ENCODE results near the gene ANKS1B. TPM values are rescaled to one million over a fixed set of nuclear protein-coding genes. Genes with fewer than 3 reads are reported as not detected.

The ANKS1B gene
- total RNA-seq, 1 donor from 2014 or later: 2.3 TPM

DNA sequence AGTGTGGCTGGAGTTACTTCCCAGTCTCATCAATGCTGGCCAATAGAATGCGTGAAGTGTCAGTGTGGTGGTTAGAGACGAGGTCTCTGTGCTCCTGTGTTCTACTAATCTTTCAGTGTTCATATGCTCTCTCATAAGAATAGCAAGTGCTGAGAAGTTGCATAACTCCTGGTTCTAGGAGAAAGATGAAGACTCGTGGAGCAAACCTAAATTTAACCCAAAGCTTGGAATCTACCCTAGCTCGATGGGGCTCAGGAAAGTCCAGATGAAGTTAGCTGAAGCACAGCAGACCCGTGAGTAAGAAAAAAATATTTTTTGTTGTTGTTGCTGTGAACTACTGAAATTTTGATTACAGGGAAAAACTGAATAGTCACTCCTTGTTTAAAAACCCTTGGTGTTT lies 927.1 kb downstream of the ANKS1B start:
- Mint-ChIP-seq H3K4me3 (ENCODE audit: unreplicated experiment) (no peak overlapping the region), H3K27ac (ENCODE audit: unreplicated experiment) (no peak overlapping the region), H3K36me3 (ENCODE audit: low read depth) (no peaks in the 10 kb centered on the region), H3K4me1 (ENCODE audit: low read depth) (peaks cover 14% of the 10 kb centered on the region), H3K27me3 (ENCODE audit: low read depth) (peaks cover 8% of the 10 kb centered on the region), H3K9me3 (ENCODE audit: low read depth) (no peaks in the 10 kb centered on the region)
- TF ChIP-seq, protein P1, sequence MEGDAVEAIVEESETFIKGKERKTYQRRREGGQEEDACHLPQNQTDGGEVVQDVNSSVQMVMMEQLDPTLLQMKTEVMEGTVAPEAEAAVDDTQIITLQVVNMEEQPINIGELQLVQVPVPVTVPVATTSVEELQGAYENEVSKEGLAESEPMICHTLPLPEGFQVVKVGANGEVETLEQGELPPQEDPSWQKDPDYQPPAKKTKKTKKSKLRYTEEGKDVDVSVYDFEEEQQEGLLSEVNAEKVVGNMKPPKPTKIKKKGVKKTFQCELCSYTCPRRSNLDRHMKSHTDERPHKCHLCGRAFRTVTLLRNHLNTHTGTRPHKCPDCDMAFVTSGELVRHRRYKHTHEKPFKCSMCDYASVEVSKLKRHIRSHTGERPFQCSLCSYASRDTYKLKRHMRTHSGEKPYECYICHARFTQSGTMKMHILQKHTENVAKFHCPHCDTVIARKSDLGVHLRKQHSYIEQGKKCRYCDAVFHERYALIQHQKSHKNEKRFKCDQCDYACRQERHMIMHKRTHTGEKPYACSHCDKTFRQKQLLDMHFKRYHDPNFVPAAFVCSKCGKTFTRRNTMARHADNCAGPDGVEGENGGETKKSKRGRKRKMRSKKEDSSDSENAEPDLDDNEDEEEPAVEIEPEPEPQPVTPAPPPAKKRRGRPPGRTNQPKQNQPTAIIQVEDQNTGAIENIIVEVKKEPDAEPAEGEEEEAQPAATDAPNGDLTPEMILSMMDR (IDR thresholded peaks at IDR 0.05): no peak
- DNase-seq (ENCODE audit: low spot score): no peak

DNA sequence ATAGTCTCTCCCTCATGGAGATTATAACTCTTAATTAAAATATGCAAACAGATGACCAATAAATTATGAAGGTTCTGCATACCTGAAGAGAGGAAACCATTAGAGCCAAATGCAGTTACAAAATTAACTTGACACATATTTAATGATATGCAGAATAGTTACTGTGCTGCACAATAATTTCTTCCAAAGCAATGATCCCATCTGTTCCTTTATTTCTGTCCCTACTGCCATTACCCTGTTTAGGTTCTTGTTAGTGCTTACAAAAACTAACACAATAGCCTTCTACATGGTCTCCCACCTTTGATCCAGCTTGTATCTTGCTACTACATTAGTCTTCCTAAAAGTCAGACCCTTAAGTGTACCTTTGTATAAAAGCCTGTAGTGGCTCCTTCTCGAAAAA lies 928.5 kb downstream of the ANKS1B start:
- H3K27me3 Mint-ChIP-seq (ENCODE audit: low read depth): no peaks in the 10 kb centered on the region
- DNase-seq (ENCODE audit: low spot score): no peak
- H3K9me3 Mint-ChIP-seq (ENCODE audit: low read depth): no peaks in the 10 kb centered on the region
- H3K4me3 Mint-ChIP-seq (ENCODE audit: unreplicated experiment): no peak overlapping the region
- H3K36me3 Mint-ChIP-seq (ENCODE audit: low read depth): no peaks in the 10 kb centered on the region
- H3K27ac Mint-ChIP-seq (ENCODE audit: unreplicated experiment): no peak overlapping the region
- TF ChIP-seq, protein P1 (IDR thresholded peaks at IDR 0.05): no peak
- peaks cover 14% of the 10 kb centered on the region for H3K4me1 Mint-ChIP-seq (ENCODE audit: low read depth)

DNA sequence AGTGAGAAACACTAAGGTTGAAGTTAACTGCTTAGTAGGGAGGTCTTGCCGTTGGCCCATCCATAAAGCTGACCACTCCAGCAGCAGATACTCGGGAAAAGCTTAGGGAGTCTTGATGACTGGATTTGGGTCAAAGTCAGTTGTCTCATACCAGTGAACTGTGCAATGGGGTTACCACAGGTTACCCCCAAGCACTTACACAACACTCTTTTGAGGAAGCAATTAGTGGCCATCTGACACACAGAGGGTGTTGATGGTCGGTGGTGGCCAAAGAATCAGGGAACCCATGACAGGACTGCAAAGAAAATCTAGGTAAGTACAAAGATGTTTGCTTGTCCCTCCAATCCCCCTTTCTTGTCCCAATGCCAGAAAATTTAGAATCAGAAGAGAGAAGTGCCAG lies 929.4 kb downstream of the ANKS1B start:
- peaks cover 14% of the 10 kb centered on the region for H3K4me1 Mint-ChIP-seq (ENCODE audit: low read depth)
- H3K27ac Mint-ChIP-seq (ENCODE audit: unreplicated experiment): no peak overlapping the region
- DNase-seq (ENCODE audit: low spot score): no peak
- TF ChIP-seq, protein P1 (IDR thresholded peaks at IDR 0.05): no peak
- H3K9me3 Mint-ChIP-seq (ENCODE audit: low read depth): no peaks in the 10 kb centered on the region
- no peak overlapping the region for H3K4me3 Mint-ChIP-seq (ENCODE audit: unreplicated experiment)
- no peaks in the 10 kb centered on the region for H3K36me3 Mint-ChIP-seq (ENCODE audit: low read depth)
- H3K27me3 Mint-ChIP-seq (ENCODE audit: low read depth): no peaks in the 10 kb centered on the region

DNA sequence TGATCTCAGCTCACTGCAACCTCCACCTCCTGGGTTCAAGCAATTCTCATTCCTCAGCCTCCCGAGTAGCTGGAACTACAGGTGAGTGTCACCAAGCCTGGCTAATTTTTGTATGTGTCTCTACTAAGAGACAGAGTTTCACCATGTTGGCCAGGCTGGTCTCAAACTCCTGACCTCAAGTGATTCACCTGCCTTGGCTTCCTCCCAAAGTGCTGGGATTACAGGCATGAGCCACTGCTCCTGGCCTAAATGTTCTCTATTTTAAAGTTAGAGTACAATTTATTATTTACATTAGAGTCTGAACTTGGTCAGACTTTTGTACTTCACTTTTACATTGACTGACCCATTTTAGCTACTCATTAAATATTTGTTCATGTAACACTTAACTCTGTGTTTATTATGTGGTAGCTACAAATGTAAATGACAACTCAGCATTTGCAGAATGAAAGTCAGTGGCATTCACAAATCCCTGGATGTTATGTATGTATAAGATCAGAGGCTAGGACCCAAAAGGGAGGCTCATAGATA lies 930.1 kb downstream of the ANKS1B start:
- no peak for DNase-seq (ENCODE audit: low spot score)
- Mint-ChIP-seq H3K27me3 (ENCODE audit: low read depth) (no peaks in the 10 kb centered on the region), H3K4me3 (ENCODE audit: unreplicated experiment) (no peak overlapping the region), H3K27ac (ENCODE audit: unreplicated experiment) (no peak overlapping the region), H3K9me3 (ENCODE audit: low read depth) (no peaks in the 10 kb centered on the region), H3K4me1 (ENCODE audit: low read depth) (peaks cover 8% of the 10 kb centered on the region), H3K36me3 (ENCODE audit: low read depth) (no peaks in the 10 kb centered on the region)
- TF ChIP-seq, protein P1 (IDR thresholded peaks at IDR 0.05): no peak

DNA sequence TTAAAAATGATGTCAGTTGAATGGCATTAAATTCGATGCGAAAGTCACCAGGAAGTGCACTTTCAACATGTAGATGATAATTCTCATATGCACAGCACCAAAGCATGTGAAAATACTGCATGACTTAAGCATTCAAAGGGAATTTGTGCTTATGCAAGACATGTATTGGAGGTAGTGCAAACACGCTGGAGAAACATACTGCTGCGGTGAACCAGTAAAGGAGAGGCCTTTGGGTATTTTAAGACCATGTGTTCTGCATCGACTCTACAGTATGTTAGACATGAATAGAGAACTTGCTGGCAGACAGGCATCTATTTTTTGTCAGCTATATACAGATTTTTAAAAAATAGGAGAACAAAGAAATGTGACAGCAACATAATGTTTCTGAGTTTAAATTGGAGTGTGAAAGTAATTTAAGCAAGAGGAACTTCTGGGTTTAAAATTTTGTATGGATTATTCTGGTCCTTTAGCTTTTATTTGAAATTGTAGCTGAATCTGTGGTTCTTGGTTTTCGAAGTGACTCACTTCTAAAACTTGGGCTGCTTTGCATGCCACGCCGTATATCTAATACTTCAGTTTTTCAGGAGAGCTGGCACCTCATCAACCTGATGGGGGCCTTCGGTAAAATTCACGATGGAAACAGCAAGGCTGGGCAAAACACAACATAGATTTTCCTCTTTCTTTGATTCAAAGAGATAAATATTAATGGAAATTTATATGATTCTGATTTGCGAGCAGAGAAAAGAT lies 930.9 kb downstream of the ANKS1B start:
- TF ChIP-seq, protein P1 (IDR thresholded peaks at IDR 0.05): no peak
- no peaks in the 10 kb centered on the region for H3K9me3 Mint-ChIP-seq (ENCODE audit: low read depth)
- H3K4me3 Mint-ChIP-seq (ENCODE audit: unreplicated experiment): no peak overlapping the region
- peaks cover 7% of the 10 kb centered on the region for H3K4me1 Mint-ChIP-seq (ENCODE audit: low read depth)
- H3K27me3 Mint-ChIP-seq (ENCODE audit: low read depth): no peaks in the 10 kb centered on the region
- no peaks in the 10 kb centered on the region for H3K36me3 Mint-ChIP-seq (ENCODE audit: low read depth)
- no peak overlapping the region for H3K27ac Mint-ChIP-seq (ENCODE audit: unreplicated experiment)
- no peak for DNase-seq (ENCODE audit: low spot score)
